SK-N-SH (cell line): ENCODE data around the gene PRPF40A.

Source experiments
- CTCF ChIP-seq: fragments of 200-600 bp; sonication (generic); IDR thresholded peaks from 2 replicates; pipeline ENCODE4 v1.6.1; 2017; ENCODE audit warnings: antibody characterized with exemption, mild to moderate bottlenecking, moderate library complexity
- ELF1 ChIP-seq: IDR thresholded peaks from 2 replicates; pipeline ENCODE4 v1.4.0; 2012
- GABPA ChIP-seq: IDR thresholded peaks from 2 replicates; pipeline ENCODE4 v1.4.0; 2012; ENCODE audit warnings: low read depth, mild to moderate bottlenecking
- NRF1 ChIP-seq: IDR thresholded peaks from 2 replicates; pipeline ENCODE4 v1.6.1; 2012; ENCODE audit warnings: low read depth, mild to moderate bottlenecking, low read length
- RAD21 ChIP-seq: IDR thresholded peaks from 2 replicates; pipeline ENCODE4 v1.6.1; 2012; ENCODE audit warnings: mild to moderate bottlenecking, low read length
- TF ChIP-seq, protein P1 (sequence below): IDR thresholded peaks from 2 replicates; pipeline ENCODE4 v1.6.1; 2012; ENCODE audit warnings: mild to moderate bottlenecking, low read depth, low read length, moderate library complexity

- no peak for TF ChIP-seq CTCF
- TF ChIP-seq ELF1: no peak
- TF ChIP-seq GABPA: no peak
- no peak for TF ChIP-seq NRF1
- TF ChIP-seq, protein P1, sequence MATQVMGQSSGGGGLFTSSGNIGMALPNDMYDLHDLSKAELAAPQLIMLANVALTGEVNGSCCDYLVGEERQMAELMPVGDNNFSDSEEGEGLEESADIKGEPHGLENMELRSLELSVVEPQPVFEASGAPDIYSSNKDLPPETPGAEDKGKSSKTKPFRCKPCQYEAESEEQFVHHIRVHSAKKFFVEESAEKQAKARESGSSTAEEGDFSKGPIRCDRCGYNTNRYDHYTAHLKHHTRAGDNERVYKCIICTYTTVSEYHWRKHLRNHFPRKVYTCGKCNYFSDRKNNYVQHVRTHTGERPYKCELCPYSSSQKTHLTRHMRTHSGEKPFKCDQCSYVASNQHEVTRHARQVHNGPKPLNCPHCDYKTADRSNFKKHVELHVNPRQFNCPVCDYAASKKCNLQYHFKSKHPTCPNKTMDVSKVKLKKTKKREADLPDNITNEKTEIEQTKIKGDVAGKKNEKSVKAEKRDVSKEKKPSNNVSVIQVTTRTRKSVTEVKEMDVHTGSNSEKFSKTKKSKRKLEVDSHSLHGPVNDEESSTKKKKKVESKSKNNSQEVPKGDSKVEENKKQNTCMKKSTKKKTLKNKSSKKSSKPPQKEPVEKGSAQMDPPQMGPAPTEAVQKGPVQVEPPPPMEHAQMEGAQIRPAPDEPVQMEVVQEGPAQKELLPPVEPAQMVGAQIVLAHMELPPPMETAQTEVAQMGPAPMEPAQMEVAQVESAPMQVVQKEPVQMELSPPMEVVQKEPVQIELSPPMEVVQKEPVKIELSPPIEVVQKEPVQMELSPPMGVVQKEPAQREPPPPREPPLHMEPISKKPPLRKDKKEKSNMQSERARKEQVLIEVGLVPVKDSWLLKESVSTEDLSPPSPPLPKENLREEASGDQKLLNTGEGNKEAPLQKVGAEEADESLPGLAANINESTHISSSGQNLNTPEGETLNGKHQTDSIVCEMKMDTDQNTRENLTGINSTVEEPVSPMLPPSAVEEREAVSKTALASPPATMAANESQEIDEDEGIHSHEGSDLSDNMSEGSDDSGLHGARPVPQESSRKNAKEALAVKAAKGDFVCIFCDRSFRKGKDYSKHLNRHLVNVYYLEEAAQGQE: no peak
- TF ChIP-seq RAD21: no peak
Observed at GRCh38 chr2:152623775-152624174, 93.5 kb downstream of the PRPF40A start.
